ENCODE measurements around the gene SLIT3.

SLIT3 gene

GRCh38 chr5:168796593-168797580 lies 504.1 kb downstream of the SLIT3 start:
- DNase-seq (ENCODE audit: low spot score): no peak

GRCh38 chr5:168796000-168796399 lies 504.9 kb downstream of the SLIT3 start:
- no peak for DNase-seq (ENCODE audit: low spot score)

- DNase-seq (ENCODE audit: low spot score): no peak
These were observed 506.8 kb downstream of the SLIT3 start for GRCh38 chr5:168793841-168794837.

GRCh38 chr5:168792678-168793077 lies 508.3 kb downstream of the SLIT3 start:
- no peak for DNase-seq (ENCODE audit: low spot score)

- DNase-seq (ENCODE audit: low spot score): no peak
These were observed 510.2 kb downstream of the SLIT3 start for GRCh38 chr5:168790671-168791250.

- DNase-seq (ENCODE audit: low spot score): no peak
These were observed 510.8 kb downstream of the SLIT3 start for GRCh38 chr5:168790002-168790635.

- no peak for DNase-seq (ENCODE audit: low spot score)
These were observed 512.2 kb downstream of the SLIT3 start for GRCh38 chr5:168788786-168789185.

- DNase-seq (ENCODE audit: low spot score): no peak
These were observed 512.8 kb downstream of the SLIT3 start for GRCh38 chr5:168788107-168788506.

GRCh38 chr5:168786147-168786546 lies 514.8 kb downstream of the SLIT3 start:
- DNase-seq (ENCODE audit: low spot score): no peak

GRCh38 chr5:168784454-168784853 lies 516.5 kb downstream of the SLIT3 start:
- DNase-seq (ENCODE audit: low spot score): no peak

GRCh38 chr5:168781941-168782571 lies 518.9 kb downstream of the SLIT3 start:
- DNase-seq (ENCODE audit: low spot score): no peak

- no peak for DNase-seq (ENCODE audit: low spot score)
These were observed 520.1 kb downstream of the SLIT3 start for GRCh38 chr5:168780888-168781287.

GRCh38 chr5:168779333-168779732 lies 521.6 kb downstream of the SLIT3 start:
- no peak for DNase-seq (ENCODE audit: low spot score)

GRCh38 chr5:168778536-168778935 lies 522.4 kb downstream of the SLIT3 start:
- DNase-seq (ENCODE audit: low spot score): no peak

GRCh38 chr5:168777651-168778050 lies 523.3 kb downstream of the SLIT3 start:
- no peak for DNase-seq (ENCODE audit: low spot score)

GRCh38 chr5:168776070-168776469 lies 524.9 kb downstream of the SLIT3 start:
- no peak for DNase-seq (ENCODE audit: low spot score)

GRCh38 chr5:168773226-168773625 lies 527.7 kb downstream of the SLIT3 start:
- no peak for DNase-seq (ENCODE audit: low spot score)

GRCh38 chr5:168772316-168772961 lies 528.5 kb downstream of the SLIT3 start:
- DNase-seq (ENCODE audit: low spot score): no peak

GRCh38 chr5:168771678-168772077 lies 529.3 kb downstream of the SLIT3 start:
- no peak for DNase-seq (ENCODE audit: low spot score)

GRCh38 chr5:168770996-168771395 lies 529.9 kb downstream of the SLIT3 start:
- DNase-seq (ENCODE audit: low spot score): no peak

Data from hematopoietic multipotent progenitor cell treated with erythropoietin and hydrocortisone succinate and interleukin-3 and kit ligand, for 15 days (in vitro differentiated cells).